ENCODE results near the gene NTN1. TPM values are rescaled to one million over a fixed set of nuclear protein-coding genes. Genes with fewer than 3 reads are reported as not detected.

Gene NTN1
- total and polyA plus RNA-seq, 2 experiments from 2014 or later, result 0.16 to 0.60 TPM

DNA sequence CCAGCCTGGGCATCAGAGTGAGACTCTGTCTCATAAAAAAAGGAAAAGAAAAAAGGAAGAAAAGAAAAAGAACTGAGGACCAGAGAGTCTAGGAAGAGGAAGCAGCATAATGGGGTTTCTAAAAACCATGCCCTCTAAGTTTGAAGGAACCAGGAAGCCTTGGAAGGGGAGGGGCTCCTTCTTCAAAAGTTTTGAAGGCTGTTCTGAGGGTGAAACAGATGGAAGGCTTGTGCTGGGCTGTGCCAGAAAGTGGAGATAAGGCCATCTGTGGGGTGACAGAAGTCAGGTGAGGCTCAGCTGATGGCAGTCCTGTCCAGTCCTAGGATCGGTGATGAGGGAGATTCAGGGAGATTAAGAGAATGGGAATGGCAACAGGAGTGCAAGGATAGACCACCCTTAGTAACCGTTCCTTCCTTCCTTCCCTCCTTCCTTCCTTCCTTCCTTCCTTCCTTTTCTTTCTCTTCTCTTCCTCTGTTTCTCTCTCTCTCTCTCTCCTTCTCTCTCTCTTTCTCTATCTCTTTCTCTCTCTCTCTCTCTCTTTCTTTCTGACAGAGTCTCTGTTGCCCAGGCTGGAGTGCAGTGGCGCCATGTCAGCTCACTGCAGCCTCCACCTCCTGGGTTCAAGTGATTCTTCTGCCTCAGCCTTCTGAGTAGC lies 182.6 kb downstream of the NTN1 start:
- no peak overlapping the region for H3K4me3 ChIP-seq
- no peaks in the 10 kb centered on the region for H3K36me3 ChIP-seq
- TF ChIP-seq, protein P1, sequence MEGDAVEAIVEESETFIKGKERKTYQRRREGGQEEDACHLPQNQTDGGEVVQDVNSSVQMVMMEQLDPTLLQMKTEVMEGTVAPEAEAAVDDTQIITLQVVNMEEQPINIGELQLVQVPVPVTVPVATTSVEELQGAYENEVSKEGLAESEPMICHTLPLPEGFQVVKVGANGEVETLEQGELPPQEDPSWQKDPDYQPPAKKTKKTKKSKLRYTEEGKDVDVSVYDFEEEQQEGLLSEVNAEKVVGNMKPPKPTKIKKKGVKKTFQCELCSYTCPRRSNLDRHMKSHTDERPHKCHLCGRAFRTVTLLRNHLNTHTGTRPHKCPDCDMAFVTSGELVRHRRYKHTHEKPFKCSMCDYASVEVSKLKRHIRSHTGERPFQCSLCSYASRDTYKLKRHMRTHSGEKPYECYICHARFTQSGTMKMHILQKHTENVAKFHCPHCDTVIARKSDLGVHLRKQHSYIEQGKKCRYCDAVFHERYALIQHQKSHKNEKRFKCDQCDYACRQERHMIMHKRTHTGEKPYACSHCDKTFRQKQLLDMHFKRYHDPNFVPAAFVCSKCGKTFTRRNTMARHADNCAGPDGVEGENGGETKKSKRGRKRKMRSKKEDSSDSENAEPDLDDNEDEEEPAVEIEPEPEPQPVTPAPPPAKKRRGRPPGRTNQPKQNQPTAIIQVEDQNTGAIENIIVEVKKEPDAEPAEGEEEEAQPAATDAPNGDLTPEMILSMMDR (IDR thresholded peaks at IDR 0.05; ENCODE audit: low read depth, low read length), result no peak
- H3K9me3 ChIP-seq (ENCODE audit: low read depth), result no peaks in the 10 kb centered on the region
- H3K27me3 ChIP-seq, result peaks cover 20% of the 10 kb centered on the region
- no peaks in the 10 kb centered on the region for H3K4me1 ChIP-seq (ENCODE audit: low read depth)
- DNase-seq (ENCODE audit: low read depth in 1 of 2, low spot score in 1 of 2), result no peak
- H3K27ac ChIP-seq, result no peak overlapping the region

DNA sequence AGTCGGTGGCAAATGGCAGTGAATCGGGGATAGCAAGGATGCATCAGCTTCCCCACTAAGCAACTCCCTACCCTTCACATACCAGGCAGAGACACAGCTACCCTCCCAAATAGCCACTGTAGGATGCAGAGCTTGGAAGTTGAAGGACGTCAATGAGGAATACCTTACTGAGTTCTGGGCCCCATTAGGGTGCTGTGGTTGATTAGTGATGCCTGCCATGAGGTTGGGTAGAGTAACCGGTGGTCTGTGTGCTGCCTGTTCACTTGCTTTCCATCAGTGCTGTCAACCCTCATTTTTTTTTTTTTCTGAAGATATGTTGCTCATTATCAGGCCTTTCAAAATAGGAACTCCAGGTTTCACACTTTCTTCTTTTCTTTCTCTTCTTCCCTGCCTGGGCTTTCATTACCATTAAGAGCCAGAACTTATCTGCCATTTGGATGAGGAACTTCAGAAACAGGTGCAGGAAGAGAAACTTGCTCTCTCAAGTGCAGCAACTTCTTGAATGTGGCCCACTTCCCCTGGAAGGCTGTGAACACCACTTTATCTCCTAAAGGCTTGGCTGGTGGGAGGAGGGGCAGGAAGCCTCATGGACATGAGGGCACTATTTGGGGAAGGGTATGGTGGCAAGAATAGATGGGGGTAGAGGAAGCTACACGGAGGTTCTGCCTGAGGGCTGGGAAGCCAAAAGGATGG lies 183.5 kb downstream of the NTN1 start:
- Histone ChIP-seq H3K36me3 (no peaks in the 10 kb centered on the region), H3K4me1 (ENCODE audit: low read depth) (no peaks in the 10 kb centered on the region), H3K9me3 (ENCODE audit: low read depth) (no peaks in the 10 kb centered on the region), H3K27ac (no peak overlapping the region), H3K27me3 (peaks cover 20% of the 10 kb centered on the region), H3K4me3 (no peak overlapping the region)
- TF ChIP-seq, protein P1 (IDR thresholded peaks at IDR 0.05; ENCODE audit: low read depth, low read length), result no peak
- DNase-seq (ENCODE audit: low read depth in 1 of 2, low spot score in 1 of 2), result no peak

DNA sequence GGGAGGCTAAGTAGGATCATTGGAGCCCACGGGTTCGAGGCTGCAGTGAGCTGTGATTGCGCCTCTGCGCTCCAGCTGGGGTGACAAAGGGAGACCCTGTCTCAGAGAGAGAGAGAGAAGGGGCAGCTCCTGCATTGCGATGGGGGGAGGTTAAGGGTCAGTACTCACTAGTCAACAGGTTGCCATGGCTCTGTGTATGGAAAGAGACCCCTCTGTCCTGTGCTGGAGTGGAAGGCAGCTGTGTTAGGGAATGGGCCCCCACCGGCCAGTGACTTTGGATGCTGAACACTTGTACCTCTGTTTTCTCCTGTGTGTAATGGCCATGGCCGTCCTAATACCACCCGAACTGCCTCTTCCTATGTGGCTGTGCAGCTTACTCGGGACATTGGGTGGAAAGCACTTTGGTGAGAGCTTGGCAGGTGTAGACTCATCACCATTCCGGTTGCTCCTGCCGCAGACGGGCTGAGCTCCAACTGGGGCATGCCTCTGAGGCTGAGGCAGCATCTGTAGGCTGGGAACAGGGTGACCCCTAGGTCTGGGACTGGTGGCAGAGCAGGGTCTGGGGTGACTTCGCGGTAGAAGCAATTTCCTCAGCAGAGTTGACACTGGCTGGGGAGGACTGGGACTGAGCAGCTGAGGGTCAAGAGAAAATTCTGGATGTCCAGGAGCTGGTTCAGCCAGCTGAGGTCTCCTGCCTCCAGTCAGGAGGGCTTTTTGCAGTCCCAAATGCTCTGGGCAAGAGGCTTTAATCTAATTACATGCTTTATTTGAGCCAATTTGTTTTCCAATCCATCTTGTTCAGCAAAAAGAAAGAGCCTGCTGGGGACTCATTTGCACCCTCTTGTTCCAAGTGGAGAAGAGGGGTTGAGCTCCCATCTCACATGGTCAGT lies 184.5 kb downstream of the NTN1 start:
- Histone ChIP-seq H3K4me3 (no peak overlapping the region), H3K4me1 (ENCODE audit: low read depth) (no peaks in the 10 kb centered on the region), H3K9me3 (ENCODE audit: low read depth) (no peaks in the 10 kb centered on the region), H3K36me3 (no peaks in the 10 kb centered on the region), H3K27ac (no peak overlapping the region), H3K27me3 (peaks cover 20% of the 10 kb centered on the region)
- TF ChIP-seq, protein P1 (IDR thresholded peaks at IDR 0.05; ENCODE audit: low read depth, low read length), result no peak
- DNase-seq (ENCODE audit: low read depth in 1 of 2, low spot score in 1 of 2), result no peak

DNA sequence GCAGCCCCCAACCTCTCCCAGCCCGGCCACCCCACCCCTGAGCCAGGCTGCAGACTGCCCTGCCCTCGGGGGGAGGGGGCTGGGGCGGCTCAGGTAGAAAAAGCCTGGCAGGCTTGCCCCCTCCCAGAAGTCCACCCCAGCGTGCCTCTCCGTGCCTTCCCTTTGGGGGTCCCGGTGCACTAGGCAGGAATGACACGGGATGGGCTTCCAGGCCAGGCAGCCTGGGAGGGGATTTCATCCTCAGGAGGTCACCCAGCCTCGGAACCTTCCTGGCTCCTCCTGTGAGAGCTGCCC lies 185.0 kb downstream of the NTN1 start:
- H3K27me3 ChIP-seq, result peaks cover 20% of the 10 kb centered on the region
- H3K9me3 ChIP-seq (ENCODE audit: low read depth), result no peaks in the 10 kb centered on the region
- TF ChIP-seq, protein P1 (IDR thresholded peaks at IDR 0.05; ENCODE audit: low read depth, low read length), result no peak
- H3K4me3 ChIP-seq, result no peak overlapping the region
- H3K27ac ChIP-seq, result no peak overlapping the region
- no peak for DNase-seq (ENCODE audit: low read depth in 1 of 2, low spot score in 1 of 2)
- H3K4me1 ChIP-seq (ENCODE audit: low read depth), result no peaks in the 10 kb centered on the region
- H3K36me3 ChIP-seq, result no peaks in the 10 kb centered on the region

DNA sequence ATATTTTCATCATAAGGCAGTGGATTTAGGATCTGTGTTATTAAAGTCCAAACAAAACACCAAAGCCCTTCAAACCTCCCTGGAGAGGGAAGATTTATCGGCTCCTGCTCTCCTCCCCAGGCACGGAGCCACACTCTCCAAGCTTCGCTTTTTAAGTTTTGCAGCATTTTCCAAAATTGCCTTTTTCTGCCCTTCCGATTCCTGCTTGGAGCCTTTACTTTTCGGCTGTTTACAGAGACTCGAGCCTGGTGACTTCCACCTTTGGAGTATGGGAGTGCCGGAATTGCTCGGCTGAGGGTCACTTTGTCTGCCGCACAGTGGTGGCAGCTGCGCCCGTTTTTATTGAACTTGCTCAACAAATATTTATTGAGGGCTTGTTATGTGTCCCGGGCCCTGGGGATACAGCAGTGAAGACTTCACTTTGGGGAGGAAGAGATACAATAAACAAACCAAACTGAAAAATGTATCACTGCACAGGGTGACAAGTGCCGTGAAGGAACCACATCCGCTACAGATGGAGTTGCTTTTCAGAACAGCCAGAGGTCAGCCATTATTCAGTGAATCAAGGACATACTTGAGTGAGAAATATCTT lies 185.5 kb downstream of the NTN1 start:
- H3K4me1 ChIP-seq (ENCODE audit: low read depth), result no peaks in the 10 kb centered on the region
- H3K27ac ChIP-seq, result no peak overlapping the region
- H3K27me3 ChIP-seq, result peaks cover 20% of the 10 kb centered on the region
- H3K4me3 ChIP-seq, result no peak overlapping the region
- no peak for DNase-seq (ENCODE audit: low read depth in 1 of 2, low spot score in 1 of 2)
- TF ChIP-seq, protein P1 (IDR thresholded peaks at IDR 0.05; ENCODE audit: low read depth, low read length), result no peak
- no peaks in the 10 kb centered on the region for H3K9me3 ChIP-seq (ENCODE audit: low read depth)
- H3K36me3 ChIP-seq, result no peaks in the 10 kb centered on the region

Measured in cardiac muscle cell (in vitro differentiated cells and primary cell).